IMR-90 (cell line): ENCODE data around the gene PSMA6. TPM values are rescaled to one million over a fixed set of nuclear protein-coding genes. Genes with fewer than 3 reads are reported as not detected.

Experiments
- ATAC-seq: fragments of 200-7000 bp; cut with Tn5 transposase; 2 replicates; pipeline ENCODE4 v1.9.1; 2020; ENCODE audit warnings: low read depth, mild to moderate bottlenecking, moderate library complexity
- BruUV-seq: library from RNA; stranded (reverse); fragments of 400-500 nt; replicated peaks from 2 replicates; lab custom pipeline; 2021; lab: Mats Ljungman, UMichigan
- CTCF ChIA-PET: fragments of 300-600 bp; formaldehyde crosslinking; extraction: SDS; loops from one replicate; lab custom pipeline; 2021; ENCODE audit warnings: antibody characterized with exemption; lab: Yijun Ruan, JAX
- POLR2A ChIA-PET: fragments of 300-600 bp; sonication (Branson Sonifier 250); formaldehyde crosslinking; loops from one replicate; lab custom pipeline; 2022; ENCODE audit warnings: antibody characterized with exemption; ENCODE audit not compliant: unreplicated experiment; lab: Charles Lee
- DNase-seq: peaks from one replicate; pipeline ENCODE4 v3.0.0; 2013
- H2AFZ ChIP-seq: replicated peaks from 2 replicates; pipeline ENCODE3; 2013; ENCODE audit warnings: low read length, mild to moderate bottlenecking; ENCODE audit not compliant: poor library complexity
- H2AK5ac ChIP-seq: 2 replicates; pipeline ENCODE4 v1.6.1; 2013; ENCODE audit warnings: low read depth, low read length, inconsistent platforms
- H2AK9ac ChIP-seq: replicated peaks from 2 replicates; pipeline ENCODE3; 2013; ENCODE audit warnings: mild to moderate bottlenecking, low read depth, low read length, moderate library complexity; ENCODE audit not compliant: poor library complexity
- H2BK120ac ChIP-seq: 2 replicates; pipeline ENCODE4 v1.6.1; 2013; ENCODE audit warnings: low read depth, low read length, inconsistent platforms
- H2BK15ac ChIP-seq: 3 replicates; pipeline ENCODE4 v1.6.1; 2013; ENCODE audit warnings: low read depth, low read length, inconsistent platforms
- H2BK20ac ChIP-seq: 2 replicates; pipeline ENCODE4 v1.6.1; 2013; ENCODE audit warnings: low read depth, mild to moderate bottlenecking, inconsistent platforms, low read length, moderate library complexity
- H2BK5ac ChIP-seq: 2 replicates; pipeline ENCODE4 v1.6.1; 2013; ENCODE audit warnings: mild to moderate bottlenecking, low read depth, low read length, inconsistent platforms; ENCODE audit not compliant: poor library complexity, severe bottlenecking
- H3K14ac ChIP-seq: replicated peaks from 2 replicates; pipeline ENCODE4 v1.6.1; 2013; ENCODE audit warnings: low read depth, low read length, inconsistent platforms
- H3K18ac ChIP-seq: 2 replicates; pipeline ENCODE4 v1.6.1; 2013; ENCODE audit warnings: low read depth, low read length, control low read depth
- H3K23ac ChIP-seq: 2 replicates; pipeline ENCODE4 v1.6.1; 2013; ENCODE audit warnings: low read depth, low read length, inconsistent platforms
- H3K27ac ChIP-seq: 2 replicates; pipeline ENCODE4 v1.5.1; 2013; ENCODE audit warnings: mild to moderate bottlenecking, control low read depth, low read length; ENCODE audit not compliant: insufficient read depth
- H3K27me3 ChIP-seq: 2 replicates; pipeline ENCODE4 v1.6.1; 2013; ENCODE audit warnings: low read length; ENCODE audit not compliant: control insufficient read depth, insufficient read depth
- H3K36me3 ChIP-seq: 2 replicates; pipeline ENCODE4 v1.6.1; 2013; ENCODE audit warnings: low read length, mixed read lengths; ENCODE audit not compliant: control insufficient read depth, insufficient read depth
- H3K4ac ChIP-seq: 2 replicates; pipeline ENCODE4 v1.6.1; 2013; ENCODE audit warnings: low read depth, low read length, inconsistent platforms
- H3K4me1 ChIP-seq: 2 replicates; pipeline ENCODE4 v1.6.1; 2013; ENCODE audit warnings: low read length, mixed read lengths; ENCODE audit not compliant: control insufficient read depth, insufficient read depth
- H3K4me2 ChIP-seq: 2 replicates; pipeline ENCODE4 v1.6.1; 2013; ENCODE audit warnings: low read depth, mild to moderate bottlenecking, control low read depth, low read length, moderate library complexity
- H3K4me3 ChIP-seq: 2 replicates; pipeline ENCODE4 v1.5.1; 2013; ENCODE audit warnings: low read depth, mild to moderate bottlenecking, control low read depth, low read length, moderate library complexity; ENCODE audit not compliant: insufficient read depth
- H3K56ac ChIP-seq: 2 replicates; pipeline ENCODE4 v1.6.1; 2013; ENCODE audit warnings: low read length, inconsistent platforms; ENCODE audit not compliant: insufficient read depth; ENCODE audit errors: extremely low read depth
- H3K79me1 ChIP-seq, 2 experiments: 2 replicates each; pipeline ENCODE4 v1.6.1; 2013; ENCODE audit warnings: low read length in 2 of 2, inconsistent platforms in 1 of 2, low read depth in 1 of 2
- H3K9ac ChIP-seq: 2 replicates; pipeline ENCODE4 v1.6.1; 2013; ENCODE audit warnings: low read depth, low read length, control low read depth
- H3K9me1 ChIP-seq: 2 replicates; pipeline ENCODE4 v1.6.1; 2013; ENCODE audit warnings: low read length, inconsistent platforms; ENCODE audit not compliant: insufficient read depth
- H3K9me3 ChIP-seq: 2 replicates; pipeline ENCODE4 v1.6.1; 2013; ENCODE audit warnings: low read length; ENCODE audit not compliant: control insufficient read depth, insufficient read depth
- H4K20me1 ChIP-seq: 2 replicates; pipeline ENCODE4 v1.6.1; 2013; ENCODE audit warnings: low read length, inconsistent platforms; ENCODE audit not compliant: insufficient read depth
- H4K5ac ChIP-seq: 2 replicates; pipeline ENCODE4 v1.6.1; 2013; ENCODE audit warnings: mild to moderate bottlenecking, low read depth, low read length, control low read depth
- H4K8ac ChIP-seq, 2 experiments: 2 replicates each; pipeline ENCODE4 v1.6.1; 2013; ENCODE audit warnings: low read depth in 2 of 2, low read length in 2 of 2, control low read depth in 1 of 2, inconsistent platforms in 1 of 2
- H4K91ac ChIP-seq: 2 replicates; pipeline ENCODE4 v1.6.1; 2013; ENCODE audit warnings: low read depth, low read length, inconsistent platforms; ENCODE audit not compliant: insufficient read depth
- CEBPB ChIP-seq: IDR thresholded peaks from 2 replicates; pipeline ENCODE4 v1.6.1; 2012; ENCODE audit warnings: low read depth, low read length, improper control_type of control experiment
- CTCF ChIP-seq: conservative IDR thresholded peaks from 2 replicates; pipeline ENCODE4 v1.5.1; 2012; ENCODE audit warnings: mild to moderate bottlenecking, low read depth, low read length, improper control_type of control experiment
- ELK1 ChIP-seq: fragments of 150-350 bp; IDR thresholded peaks from 2 replicates; pipeline ENCODE4 v1.6.1; 2016; ENCODE audit warnings: low read depth, mild to moderate bottlenecking, low read length, moderate library complexity, borderline replicate concordance
- MAZ ChIP-seq: IDR thresholded peaks from 2 replicates; pipeline ENCODE4 v1.6.1; 2012; ENCODE audit warnings: low read depth, mild to moderate bottlenecking, low read length, improper control_type of control experiment, moderate library complexity, borderline replicate concordance
- RCOR1 ChIP-seq: IDR thresholded peaks from 2 replicates; pipeline ENCODE4 v1.6.1; 2012; ENCODE audit warnings: mild to moderate bottlenecking, low read length, improper control_type of control experiment; ENCODE audit not compliant: insufficient replicate concordance
- RFX5 ChIP-seq: IDR thresholded peaks from 2 replicates; pipeline ENCODE4 v1.8.0; 2012; ENCODE audit warnings: low read depth, mild to moderate bottlenecking, low read length, moderate library complexity
- WGBS, 2 experiments: methylation state at CpG; one replicate each; pipeline versions ENCODE4 v1.1.5 to v1.1.7; 2013; ENCODE audit warnings: missing lambda C conversion rate in 2 of 2; ENCODE audit not compliant: insufficient read length in 1 of 2; ENCODE audit errors: extremely low coverage in 2 of 2; 5-methylcytosine and 5-hydroxymethylcytosine counted together
- dilution Hi-C: fragments of 300-500 bp; cut with HindIII; formaldehyde crosslinking; loops from one replicate; pipeline ENCODE4 v1.14.3; 2018; ENCODE audit warnings: low sequenced_read_pairs; ENCODE audit not compliant: unreplicated experiment
- in situ Hi-C: fragments of 300-500 bp; cut with MboI; formaldehyde crosslinking; loops from 3 replicates; pipeline ENCODE4 v1.14.3; 2019; ENCODE audit warnings: low sequenced_read_pairs, inconsistent platforms, mixed read lengths
- intact Hi-C: fragments of 100-400 bp; cut with micrococcal nuclease; formaldehyde crosslinking; loops from 2 replicates; pipeline ENCODE4 v1.10.0; 2022
- polyA plus RNA-seq, 3 experiments: library from polyadenylated mRNA; depleted of rRNA; stranded (reverse); fragments of >200 nt; gene quantifications; 2 replicates each; pipeline ENCODE4 v1.2.3, GENCODE V29; 2012; ENCODE audit warnings: low replicate concordance in 1 of 3
- total RNA-seq: library from RNA; depleted of rRNA; stranded (reverse); fragments of >200 nt; gene quantifications from 2 replicates; pipeline ENCODE4 v1.2.3, GENCODE V29; 2012

The PSMA6 gene
- total and polyA plus RNA-seq, 2 of the 4 experiments (the other 2 are of a cell fraction) = 184 to 530 TPM

- no peak overlapping the region for H3K18ac ChIP-seq
- H2BK120ac ChIP-seq = no peak overlapping the region
- no peaks in the 10 kb centered on the region for H3K79me1 ChIP-seq
- H3K27ac ChIP-seq = no peak overlapping the region
- H3K4me1 ChIP-seq = no peaks in the 10 kb centered on the region
- peaks cover 5% of the 10 kb centered on the region; the same call in 1 of the 2 replicates for H3K36me3 ChIP-seq
- H2AK5ac ChIP-seq = no peak overlapping the region
- DNase-seq (no peak), ATAC-seq (no peak)
- H4K5ac ChIP-seq = no peak overlapping the region
- CTCF ChIA-PET = interaction anchor here (0.6 kb wide), 1 partner anchor 21 kb away, joined by 7 read pairs; no protein-coding TSS in a partner anchor
- WGBS, 2 experiments = no CpG with 5 or more reads among the region's 1 CpG
- H4K91ac ChIP-seq = no peak overlapping the region
- BruUV-seq = no TSS peak
- H4K20me1 ChIP-seq = no peaks in the 10 kb centered on the region
- no peak overlapping the region for H3K4me3 ChIP-seq
- no peak overlapping the region for H3K23ac ChIP-seq
- H3K4ac ChIP-seq = no peak overlapping the region
- POLR2A ChIA-PET = no interaction called here
- H2BK5ac ChIP-seq = no peak overlapping the region
- no peak overlapping the region for H3K4me2 ChIP-seq
- no peak overlapping the region for H2AK9ac ChIP-seq
- no peak overlapping the region for H3K14ac ChIP-seq
- TF ChIP-seq CTCF = no peak
- TF ChIP-seq MAZ = no peak
- TF ChIP-seq ELK1 = no peak
- no peak for TF ChIP-seq CEBPB
- TF ChIP-seq RCOR1 = no peak
- TF ChIP-seq RFX5 = no peak
- no peak overlapping the region for H2BK20ac ChIP-seq
- H3K56ac ChIP-seq = no peak overlapping the region
- in situ Hi-C loops = no loop called here
- dilution Hi-C loops = no loop called here
- intact Hi-C loops = no loop called here
- H4K8ac ChIP-seq = no peak overlapping the region
- H2BK15ac ChIP-seq = no peak overlapping the region
- H2AFZ ChIP-seq = no peak overlapping the region
- H3K9me3 ChIP-seq = no peaks in the 10 kb centered on the region
- H3K27me3 ChIP-seq = no peaks in the 10 kb centered on the region
- peaks cover 6% of the 10 kb centered on the region; the same call in 1 of the 2 replicates for H3K9me1 ChIP-seq
- H3K9ac ChIP-seq = no peak overlapping the region
Measured at GRCh38 chr14:35281341-35281740, 10.8 kb upstream of the PSMA6 start.
